Lower lobe of right lung (tissue), 2 donors: ENCODE measurements around the gene HTR2A. TPM values are rescaled to one million over a fixed set of nuclear protein-coding genes. Genes with fewer than 3 reads are reported as not detected.

Experiments
- ATAC-seq, 2 donors: fragments of 200-7000 bp; cut with Tn5 transposase; one replicate each; pipeline ENCODE4 v1.9.1; 2020 to 2022; ENCODE audit warnings: mild to moderate bottlenecking in 2 of 2, moderate library complexity in 2 of 2
- DNase-seq: peaks from one replicate; pipeline ENCODE4 v3.0.0-alpha.2; 2020
- H3K27ac ChIP-seq: fragments of 200-600 bp; one replicate; pipeline ENCODE4 v1.8.0; 2022
- H3K27me3 ChIP-seq: fragments of 200-600 bp; one replicate; pipeline ENCODE4 v1.8.0; 2022; ENCODE audit warnings: low read depth
- H3K36me3 ChIP-seq: fragments of 200-600 bp; one replicate; pipeline ENCODE4 v1.8.0; 2022; ENCODE audit warnings: mild to moderate bottlenecking
- H3K4me1 ChIP-seq: fragments of 200-600 bp; one replicate; pipeline ENCODE4 v1.8.0; 2022
- H3K4me3 ChIP-seq: fragments of 200-600 bp; one replicate; pipeline ENCODE4 v1.8.0; 2022; ENCODE audit warnings: mild to moderate bottlenecking
- H3K9me3 ChIP-seq: fragments of 200-600 bp; one replicate; pipeline ENCODE4 v1.8.0; 2022
- intact Hi-C: fragments of 100-400 bp; cut with DNase I; formaldehyde crosslinking; loops from one replicate; pipeline ENCODE4 v1.11.0; 2022
- total RNA-seq: library from RNA; stranded (reverse); fragmentation: NEBNext Ultra II Directional; extraction: Animal tissue kit (Norgen Biotek cat#: 25700); gene quantifications from one replicate; pipeline ENCODE4 v1.2.1, GENCODE V29; 2021
- TF ChIP-seq, protein P1 (sequence below): fragments of 200-600 bp; IDR thresholded peaks from one replicate; pipeline ENCODE4 v1.8.0; 2022; ENCODE audit warnings: antibody characterized with exemption, mild to moderate bottlenecking
- donor health status: DM: no; HTN: yes; CAD: no; lungs with severe emphysema.

Gene HTR2A
- total RNA-seq, 1 donor from 2014 or later: 0.32 TPM

DNA sequence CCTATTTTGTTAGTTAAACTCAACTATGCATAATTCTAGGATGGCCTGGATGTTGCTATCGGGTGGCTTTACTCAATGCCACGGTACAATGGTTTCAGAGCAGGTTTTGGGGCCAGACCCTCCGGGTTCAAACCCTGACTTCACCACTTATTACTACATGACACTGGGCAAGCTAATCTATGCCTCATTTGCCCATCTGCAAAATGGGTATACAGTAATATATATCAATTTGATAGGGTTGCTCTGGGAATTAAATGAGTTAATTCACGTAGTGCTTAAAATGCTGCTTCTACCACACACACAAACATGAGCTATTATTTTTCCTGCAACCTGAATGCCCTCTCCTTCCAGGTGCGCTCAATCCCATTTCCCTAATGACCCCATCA, 100.7 kb downstream of the HTR2A start:
- intact Hi-C loops: no loop called here
- H3K4me1 ChIP-seq: peaks cover 37% of the 10 kb centered on the region
- peak overlapping the region; percentile 95 for H3K27ac ChIP-seq
- peaks cover 9% of the 10 kb centered on the region for H3K36me3 ChIP-seq
- H3K4me3 ChIP-seq: peak overlapping the region; percentile 91
- DNase-seq (no peak), ATAC-seq (no peak)
- H3K9me3 ChIP-seq: no peaks in the 10 kb centered on the region
- no peaks in the 10 kb centered on the region for H3K27me3 ChIP-seq
- TF ChIP-seq, protein P1, sequence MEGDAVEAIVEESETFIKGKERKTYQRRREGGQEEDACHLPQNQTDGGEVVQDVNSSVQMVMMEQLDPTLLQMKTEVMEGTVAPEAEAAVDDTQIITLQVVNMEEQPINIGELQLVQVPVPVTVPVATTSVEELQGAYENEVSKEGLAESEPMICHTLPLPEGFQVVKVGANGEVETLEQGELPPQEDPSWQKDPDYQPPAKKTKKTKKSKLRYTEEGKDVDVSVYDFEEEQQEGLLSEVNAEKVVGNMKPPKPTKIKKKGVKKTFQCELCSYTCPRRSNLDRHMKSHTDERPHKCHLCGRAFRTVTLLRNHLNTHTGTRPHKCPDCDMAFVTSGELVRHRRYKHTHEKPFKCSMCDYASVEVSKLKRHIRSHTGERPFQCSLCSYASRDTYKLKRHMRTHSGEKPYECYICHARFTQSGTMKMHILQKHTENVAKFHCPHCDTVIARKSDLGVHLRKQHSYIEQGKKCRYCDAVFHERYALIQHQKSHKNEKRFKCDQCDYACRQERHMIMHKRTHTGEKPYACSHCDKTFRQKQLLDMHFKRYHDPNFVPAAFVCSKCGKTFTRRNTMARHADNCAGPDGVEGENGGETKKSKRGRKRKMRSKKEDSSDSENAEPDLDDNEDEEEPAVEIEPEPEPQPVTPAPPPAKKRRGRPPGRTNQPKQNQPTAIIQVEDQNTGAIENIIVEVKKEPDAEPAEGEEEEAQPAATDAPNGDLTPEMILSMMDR: no peak

- Histone ChIP-seq H3K9me3 (no peaks in the 10 kb centered on the region), H3K27me3 (no peaks in the 10 kb centered on the region), H3K4me1 (peaks cover 37% of the 10 kb centered on the region), H3K27ac (no peak overlapping the region), H3K36me3 (peaks cover 17% of the 10 kb centered on the region), H3K4me3 (no peak overlapping the region)
- ATAC-seq (no peak), DNase-seq (no peak)
- TF ChIP-seq, protein P1: no peak
- intact Hi-C loops: no loop called here
These were observed 101.5 kb downstream of the HTR2A start for GRCh38 chr13:46795321-46795720.

- ATAC-seq (no peak), DNase-seq (no peak)
- Histone ChIP-seq H3K9me3 (no peaks in the 10 kb centered on the region), H3K4me3 (no peak overlapping the region), H3K4me1 (no peaks in the 10 kb centered on the region), H3K27me3 (no peaks in the 10 kb centered on the region), H3K36me3 (peaks cover 100% of the 10 kb centered on the region), H3K27ac (no peak overlapping the region)
- TF ChIP-seq, protein P1: no peak
- intact Hi-C loops: no loop called here
These were observed 113.3 kb downstream of the HTR2A start for GRCh38 chr13:46783504-46783903.

DNA sequence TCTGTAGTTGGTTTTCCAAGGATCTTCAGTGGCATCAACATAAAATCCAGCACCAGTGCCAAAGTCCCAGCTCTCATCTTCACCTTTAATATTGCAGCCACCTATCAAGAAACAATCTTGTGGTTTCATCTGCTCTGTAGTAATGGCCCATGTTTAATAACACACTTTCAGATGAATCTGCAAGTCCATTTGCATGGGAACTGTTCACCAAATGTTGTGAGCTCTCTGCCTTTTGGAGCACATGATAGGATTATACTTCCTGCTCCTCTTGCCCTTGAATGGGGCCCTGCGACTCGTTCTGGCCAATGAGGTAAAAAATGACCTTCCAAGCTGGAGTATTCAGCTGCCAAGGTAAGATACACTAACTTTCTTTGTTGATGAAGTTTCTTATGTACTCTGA, 114.2 kb downstream of the HTR2A start:
- DNase-seq (no peak), ATAC-seq (no peak)
- H3K27me3 ChIP-seq: no peaks in the 10 kb centered on the region
- H3K27ac ChIP-seq: no peak overlapping the region
- TF ChIP-seq, protein P1: no peak
- no peak overlapping the region for H3K4me3 ChIP-seq
- H3K36me3 ChIP-seq: peaks cover 100% of the 10 kb centered on the region
- intact Hi-C loops: no loop called here
- H3K9me3 ChIP-seq: no peaks in the 10 kb centered on the region
- H3K4me1 ChIP-seq: no peaks in the 10 kb centered on the region

- H3K36me3 ChIP-seq: peaks cover 100% of the 10 kb centered on the region
- intact Hi-C loops: no loop called here
- no peak overlapping the region for H3K4me3 ChIP-seq
- DNase-seq (no peak), ATAC-seq (no peak)
- H3K27ac ChIP-seq: no peak overlapping the region
- H3K9me3 ChIP-seq: no peaks in the 10 kb centered on the region
- H3K4me1 ChIP-seq: no peaks in the 10 kb centered on the region
- H3K27me3 ChIP-seq: no peaks in the 10 kb centered on the region
- TF ChIP-seq, protein P1: no peak
These were observed 114.8 kb downstream of the HTR2A start for GRCh38 chr13:46782066-46782465.

Other genes starting within 250 kb of the HTR2A start
- gene ESD, start 99.9 kb downstream of the HTR2A start, total RNA-seq: 94.6 TPM